GM18499 (cell line): Measurements from ENCODE around the gene CIAO3.
"Not testable (repeated sequence)": the region's sequence is repeated elsewhere in the genome, so short reads cannot be mapped to it uniquely, and the experiment has no call there.

Experiments used
- ATAC-seq: cut with Tn5 transposase; IDR thresholded peaks from one replicate; pipeline ENCODE4 v1.9.1; 2021; ENCODE audit warnings: moderate number of reproducible peaks; ENCODE audit not compliant: insufficient read depth, unreplicated experiment

CIAO3 gene

DNA sequence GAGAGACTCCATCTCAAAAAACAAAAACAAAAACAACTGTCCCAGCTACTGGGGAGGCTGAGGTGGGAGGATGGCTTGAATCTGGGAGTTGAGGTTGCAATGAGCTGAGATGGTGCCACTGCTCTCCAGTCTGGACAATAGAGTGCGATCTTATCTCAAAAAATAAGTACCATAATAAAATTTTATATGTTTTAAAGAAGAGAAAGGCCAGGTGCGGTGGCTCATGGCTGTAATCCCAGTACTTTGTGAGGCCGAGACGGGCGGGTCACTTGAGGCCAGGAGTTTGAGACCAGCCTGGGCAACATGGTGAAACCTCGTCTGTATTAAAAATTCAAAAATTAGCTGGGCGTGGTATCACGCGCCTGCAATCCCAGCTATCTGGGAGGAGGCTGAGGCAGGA, 36.0 kb upstream of the CIAO3 start:
- no peak for ATAC-seq

DNA sequence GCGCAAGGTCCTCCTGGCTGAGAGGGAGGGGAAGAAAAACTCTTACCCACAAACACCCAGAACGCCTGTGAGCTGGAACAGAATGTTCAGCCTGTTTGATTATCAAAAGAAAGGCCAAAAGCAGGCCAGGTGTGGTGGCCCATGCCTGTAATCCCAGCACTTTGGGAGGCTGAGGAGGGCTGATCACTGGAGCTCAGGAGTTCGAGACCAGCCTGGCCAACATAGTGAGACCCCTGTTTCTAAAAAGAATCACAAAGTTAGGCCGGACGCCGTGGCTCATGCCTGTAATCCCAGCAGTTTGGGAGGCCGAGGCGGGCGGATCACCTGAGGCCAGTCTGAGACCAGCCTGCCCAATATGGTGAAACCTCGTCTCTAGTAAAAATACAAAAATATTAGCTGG, 35.5 kb upstream of the CIAO3 start:
- not testable (repeated sequence) for ATAC-seq

DNA sequence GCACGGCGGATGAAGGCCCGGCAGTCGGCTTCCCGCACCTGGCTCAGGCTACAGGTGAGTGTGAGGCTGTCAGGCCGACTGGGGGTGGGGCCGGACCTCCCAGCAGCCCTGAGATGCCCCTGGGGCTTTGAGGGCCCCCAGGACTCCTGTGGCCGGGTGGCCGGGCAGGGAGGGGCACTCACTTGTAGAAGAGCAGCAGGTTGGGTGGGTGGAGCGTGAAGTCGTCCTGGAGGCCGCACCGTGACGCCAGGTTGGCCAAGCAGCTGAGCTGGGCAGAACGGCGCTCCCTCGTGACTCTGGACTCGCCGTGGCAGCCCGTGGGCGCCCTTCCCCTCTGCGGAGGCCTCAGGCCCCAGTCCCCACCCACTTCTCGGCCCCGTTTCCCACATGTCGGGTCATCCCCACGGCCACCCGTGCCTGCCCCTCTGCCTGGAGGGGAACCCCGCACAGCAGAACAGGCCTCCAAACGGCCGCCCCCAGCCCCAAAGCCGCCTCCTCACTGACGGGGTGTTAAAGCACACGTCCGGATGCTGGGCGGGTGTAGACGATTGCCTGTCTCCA, 34.5 kb upstream of the CIAO3 start:
- no peak for ATAC-seq

DNA sequence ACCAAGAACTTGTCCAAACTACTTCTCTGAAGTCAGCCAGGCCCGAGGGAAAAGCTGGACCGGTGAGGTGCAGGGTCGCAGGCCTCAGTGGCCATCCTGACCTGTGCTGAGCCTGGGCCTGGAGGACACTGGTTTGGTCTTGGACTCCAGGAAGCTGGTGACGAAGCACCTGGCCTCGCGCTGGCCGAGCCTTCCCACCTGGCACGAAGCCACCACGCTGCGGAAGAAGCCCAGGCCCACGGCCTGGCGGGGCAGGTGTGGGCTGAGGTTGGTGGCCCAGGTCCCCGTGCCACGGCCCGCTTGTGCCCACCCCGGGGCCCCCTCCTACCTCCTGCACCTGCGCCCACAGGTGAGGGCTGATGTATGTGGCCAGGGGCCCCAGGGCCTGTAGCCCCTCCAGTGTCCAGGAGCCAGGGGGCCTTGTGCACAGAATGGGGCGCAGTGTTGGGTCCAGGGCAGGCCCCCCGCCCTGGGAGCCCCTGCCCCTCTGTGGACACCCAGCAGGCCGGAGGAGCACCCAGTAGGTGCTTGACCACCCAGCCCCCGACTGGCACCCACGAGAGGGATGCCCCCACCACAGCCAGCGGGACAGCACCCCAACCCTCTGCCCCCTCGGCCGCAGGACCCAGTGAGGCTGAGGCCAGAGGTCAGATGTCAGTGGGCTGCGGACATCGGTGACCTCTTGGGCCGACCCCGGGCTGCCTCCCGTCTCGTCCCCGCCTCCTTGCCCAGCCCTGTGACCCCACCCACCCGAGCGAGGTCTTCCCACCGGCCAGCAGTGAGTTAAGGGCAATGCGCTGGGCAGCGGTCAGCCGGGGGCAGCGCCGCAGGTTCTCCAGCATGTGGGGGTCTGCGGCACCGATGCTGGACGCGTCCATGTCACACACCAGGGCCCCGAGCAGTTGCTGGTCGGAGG, 33.5 kb upstream of the CIAO3 start:
- no peak for ATAC-seq

DNA sequence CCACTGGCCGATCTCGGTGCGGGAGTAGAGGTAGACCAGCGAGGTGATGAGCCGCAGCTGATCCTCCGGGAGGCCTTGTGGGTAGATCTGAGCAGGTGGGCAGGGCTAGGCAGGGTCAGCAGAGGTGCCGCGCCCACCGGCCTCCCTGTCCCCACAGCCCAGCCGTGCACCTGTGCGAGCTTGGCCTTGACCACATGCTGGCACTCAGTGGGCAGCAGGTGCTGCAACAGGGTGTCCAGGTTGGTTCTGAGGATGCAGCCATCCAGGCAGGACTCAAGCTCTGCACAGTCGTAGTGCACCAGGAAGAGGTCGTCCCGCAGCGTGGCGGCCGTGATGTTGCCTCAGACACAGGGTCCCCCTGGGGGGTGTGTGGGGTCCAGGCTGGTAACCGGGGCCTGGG, 32.2 kb upstream of the CIAO3 start:
- ATAC-seq, result no peak

DNA sequence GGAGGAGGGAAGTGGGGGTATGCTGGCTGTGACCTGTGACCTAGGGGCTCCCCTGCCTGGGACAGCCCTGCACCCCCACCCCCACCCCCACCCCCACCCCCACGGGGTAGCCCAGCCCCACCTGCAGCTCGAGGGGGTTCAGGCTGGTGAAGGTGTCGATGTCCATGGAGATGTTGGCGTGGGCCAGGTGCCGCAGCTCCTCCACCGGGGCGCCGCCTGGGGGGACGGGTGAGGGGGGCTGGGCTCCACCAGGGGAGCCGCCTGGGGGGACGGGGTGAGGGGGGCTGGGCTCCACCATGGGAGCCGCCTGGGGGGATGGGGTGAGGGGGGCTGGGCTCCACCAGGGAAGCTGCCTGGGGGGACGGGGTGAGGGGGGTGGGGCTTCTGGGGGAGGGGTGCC, 29.6 kb upstream of the CIAO3 start:
- ATAC-seq, result no peak

DNA sequence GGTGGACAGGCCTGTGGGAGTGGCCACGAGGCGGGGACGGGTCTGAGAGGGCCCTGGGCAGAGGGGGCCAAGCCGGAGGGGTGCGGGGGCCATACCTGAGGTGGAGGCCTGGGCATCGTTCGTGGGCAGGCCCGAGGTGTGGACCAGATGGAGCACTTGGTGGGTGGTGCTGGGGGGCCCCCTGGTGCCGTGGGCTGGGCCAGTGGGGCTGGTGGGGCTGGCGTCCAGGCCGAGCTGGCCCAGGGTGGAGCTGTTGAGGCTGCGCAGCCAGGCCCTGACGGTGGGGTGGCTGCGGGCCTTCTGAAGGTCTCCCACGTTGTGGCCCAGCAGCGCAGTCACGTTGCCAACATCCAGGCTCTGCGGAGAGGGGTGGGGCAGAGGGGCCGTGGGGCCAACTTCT, 29.1 kb upstream of the CIAO3 start:
- no peak for ATAC-seq

DNA sequence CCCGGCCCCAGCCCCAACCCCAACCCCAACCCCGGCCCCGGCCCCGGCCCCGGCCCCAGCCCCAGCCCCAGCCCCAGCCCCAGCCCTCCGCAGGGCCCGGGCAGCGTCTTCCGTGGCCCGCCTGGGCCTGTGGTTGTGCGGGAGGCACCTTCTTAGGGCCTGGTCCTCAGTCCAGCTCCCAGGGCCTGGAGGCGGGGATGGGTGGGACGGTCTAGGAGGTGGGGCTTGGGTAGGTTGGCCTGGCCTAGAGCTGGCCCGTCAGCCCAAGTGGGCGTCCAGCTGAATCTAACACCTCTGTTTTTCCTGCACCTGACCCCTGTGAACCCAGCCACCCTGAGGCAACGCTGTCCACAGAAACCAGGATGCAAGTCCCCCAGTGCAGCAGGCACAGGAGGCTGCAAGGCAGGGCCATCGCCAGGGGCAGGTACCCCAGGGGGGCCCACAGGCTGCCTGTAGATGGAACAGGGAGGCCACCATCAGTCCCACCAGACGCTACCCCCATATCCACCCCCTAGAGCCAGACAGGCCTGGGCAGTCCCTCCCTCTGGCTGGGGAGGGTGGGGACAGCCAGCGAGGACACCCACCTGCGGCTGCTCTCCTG, 28.5 kb upstream of the CIAO3 start:
- no peak for ATAC-seq

DNA sequence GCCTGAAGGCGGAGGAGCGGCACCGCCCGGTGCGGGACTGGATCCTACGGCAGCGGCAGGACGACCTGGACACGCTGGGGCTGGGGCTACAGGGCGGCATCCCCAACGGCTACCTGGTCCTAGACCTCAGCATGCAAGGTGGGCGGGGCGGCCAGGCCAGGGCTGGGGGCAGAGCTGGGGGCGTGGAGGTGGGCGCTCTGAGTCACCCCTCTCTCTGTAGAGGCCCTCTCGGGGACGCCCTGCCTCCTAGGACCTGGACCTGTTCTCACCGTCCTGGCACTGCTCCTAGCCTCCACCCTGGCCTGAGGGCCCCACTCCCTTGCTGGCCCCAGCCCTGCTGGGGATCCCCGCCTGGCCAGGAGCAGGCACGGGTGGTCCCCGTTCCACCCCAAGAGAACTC, 27.6 kb upstream of the CIAO3 start:
- no peak for ATAC-seq

DNA sequence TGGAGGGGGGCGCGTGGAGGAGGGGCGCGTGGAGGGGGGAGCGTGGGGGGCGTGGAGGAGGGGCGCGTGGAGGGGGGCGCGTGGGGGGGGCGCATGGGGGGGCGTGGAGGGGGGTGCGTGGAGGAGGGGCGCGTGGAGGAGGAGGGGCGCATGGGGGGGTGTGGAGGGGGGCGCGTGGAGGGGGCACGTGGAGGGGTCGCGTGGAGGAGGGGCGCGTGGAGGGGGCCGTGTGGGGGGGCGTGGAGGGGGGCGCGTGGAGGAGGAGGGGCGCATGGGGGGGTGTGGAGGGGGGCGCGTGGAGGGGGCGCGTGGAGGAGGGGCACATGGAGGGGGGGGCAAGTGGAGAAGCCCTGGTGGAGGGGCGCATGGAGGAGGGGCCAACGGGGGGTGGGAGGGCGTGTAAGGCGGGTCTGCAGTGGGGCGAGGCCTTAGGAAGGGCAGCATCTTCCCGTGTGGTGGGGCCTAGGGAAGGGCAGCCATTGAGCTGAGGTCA, 27.0 kb upstream of the CIAO3 start:
- no peak for ATAC-seq

DNA sequence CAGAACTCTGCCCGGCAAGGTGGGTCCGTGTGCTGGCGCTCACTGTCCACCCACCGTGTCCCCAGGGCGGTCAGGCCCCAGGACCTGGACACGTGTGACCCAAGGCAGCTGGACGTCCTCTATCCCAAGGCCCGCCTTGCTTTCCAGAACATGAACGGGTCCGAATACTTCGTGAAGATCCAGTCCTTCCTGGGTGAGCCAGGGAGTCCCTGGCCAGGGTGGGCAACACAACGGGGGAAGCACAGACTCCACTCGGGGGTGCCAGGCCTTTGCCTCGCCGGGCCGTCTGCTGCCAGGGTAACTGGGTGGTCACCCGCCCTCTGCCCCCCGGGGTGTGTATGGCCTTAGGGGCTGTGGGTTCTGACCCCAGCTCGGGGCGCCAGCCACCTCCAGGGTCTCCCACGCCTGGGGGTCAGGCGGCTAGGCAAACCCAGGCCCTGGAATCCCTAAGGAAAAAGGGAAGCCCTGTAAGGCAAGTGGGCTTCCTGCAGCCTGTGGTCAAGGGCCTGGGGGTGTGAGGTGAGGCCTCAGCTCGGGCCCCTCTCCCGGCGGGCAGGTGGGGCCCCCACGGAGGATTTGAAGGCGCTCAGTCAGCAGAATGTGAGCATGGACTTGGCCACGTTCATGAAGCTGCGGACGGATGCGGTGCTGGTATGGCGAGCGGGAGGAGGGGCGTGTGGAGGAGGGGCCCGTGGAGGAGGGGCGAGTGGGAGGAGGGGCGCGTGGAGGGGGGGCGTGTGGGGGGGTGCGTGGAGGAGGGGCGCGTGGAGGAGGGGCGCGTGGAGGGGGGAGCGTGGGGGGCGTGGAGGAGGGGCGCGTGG, 26.2 kb upstream of the CIAO3 start:
- no peak for ATAC-seq

DNA sequence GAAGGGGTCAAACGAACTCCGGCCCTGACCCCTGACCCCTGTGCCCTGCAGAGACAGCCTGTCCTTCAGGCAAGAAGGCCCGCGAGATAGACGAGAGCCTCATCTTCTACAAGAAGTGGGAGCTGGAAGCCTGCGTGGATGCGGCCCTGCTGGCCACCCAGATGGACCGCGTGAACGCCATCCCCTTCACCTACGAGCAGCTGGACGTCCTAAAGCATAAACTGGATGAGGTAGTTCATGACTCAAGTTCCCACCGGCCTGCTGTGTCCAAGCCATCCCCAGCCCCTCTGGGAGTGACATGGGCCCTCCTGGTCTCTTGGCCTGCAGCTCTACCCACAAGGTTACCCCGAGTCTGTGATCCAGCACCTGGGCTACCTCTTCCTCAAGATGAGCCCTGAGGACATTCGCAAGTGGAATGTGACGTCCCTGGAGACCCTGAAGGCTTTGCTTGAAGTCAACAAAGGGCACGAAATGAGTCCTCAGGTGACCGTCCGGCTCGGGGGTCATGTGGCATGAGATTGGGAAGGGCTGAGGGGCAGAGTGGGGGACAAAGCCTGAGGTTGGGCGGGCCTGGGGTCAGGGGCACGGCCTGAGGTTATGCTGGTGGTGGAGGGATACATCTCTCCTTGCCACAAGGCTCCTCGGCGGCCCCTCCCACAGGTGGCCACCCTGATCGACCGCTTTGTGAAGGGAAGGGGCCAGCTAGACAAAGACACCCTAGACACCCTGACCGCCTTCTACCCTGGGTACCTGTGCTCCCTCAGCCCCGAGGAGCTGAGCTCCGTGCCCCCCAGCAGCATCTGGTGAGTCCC, 25.4 kb upstream of the CIAO3 start:
- ATAC-seq, result no peak

DNA sequence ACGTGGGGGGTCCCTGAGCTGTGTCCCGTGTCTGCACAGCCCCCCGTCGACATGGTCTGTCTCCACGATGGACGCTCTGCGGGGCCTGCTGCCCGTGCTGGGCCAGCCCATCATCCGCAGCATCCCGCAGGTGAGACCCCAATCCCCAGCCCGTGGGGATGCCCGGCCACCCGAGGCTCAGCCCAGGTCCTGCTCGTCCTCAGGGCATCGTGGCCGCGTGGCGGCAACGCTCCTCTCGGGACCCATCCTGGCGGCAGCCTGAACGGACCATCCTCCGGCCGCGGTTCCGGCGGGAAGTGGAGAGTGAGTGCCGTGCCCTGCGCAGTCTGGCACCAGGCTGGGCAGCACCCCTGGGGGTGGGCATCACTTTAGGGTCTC, 24.7 kb upstream of the CIAO3 start:
- no peak for ATAC-seq

DNA sequence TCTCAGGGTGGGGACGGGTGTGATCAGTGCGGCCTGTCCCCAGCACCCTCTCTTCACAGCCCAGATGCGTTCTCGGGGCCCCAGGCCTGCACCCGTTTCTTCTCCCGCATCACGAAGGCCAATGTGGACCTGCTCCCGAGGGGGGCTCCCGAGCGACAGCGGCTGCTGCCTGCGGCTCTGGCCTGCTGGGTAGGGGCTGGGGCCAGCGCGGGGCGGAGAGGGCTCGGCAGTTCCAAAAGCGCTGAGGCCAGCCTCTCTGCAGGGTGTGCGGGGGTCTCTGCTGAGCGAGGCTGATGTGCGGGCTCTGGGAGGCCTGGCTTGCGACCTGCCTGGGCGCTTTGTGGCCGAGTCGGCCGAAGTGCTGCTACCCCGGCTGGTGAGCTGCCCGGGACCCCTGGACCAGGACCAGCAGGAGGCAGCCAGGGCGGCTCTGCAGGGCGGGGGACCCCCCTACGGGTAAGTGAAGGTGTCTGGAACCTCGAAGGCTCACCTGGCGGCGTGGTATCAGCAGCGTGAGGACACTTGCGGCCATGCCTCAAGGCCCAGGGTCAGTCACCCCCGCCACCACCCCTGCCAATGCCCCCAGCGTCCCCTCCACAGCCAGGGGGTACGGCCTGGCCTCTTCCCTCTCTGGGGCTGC, 24.2 kb upstream of the CIAO3 start:
- ATAC-seq, result no peak

DNA sequence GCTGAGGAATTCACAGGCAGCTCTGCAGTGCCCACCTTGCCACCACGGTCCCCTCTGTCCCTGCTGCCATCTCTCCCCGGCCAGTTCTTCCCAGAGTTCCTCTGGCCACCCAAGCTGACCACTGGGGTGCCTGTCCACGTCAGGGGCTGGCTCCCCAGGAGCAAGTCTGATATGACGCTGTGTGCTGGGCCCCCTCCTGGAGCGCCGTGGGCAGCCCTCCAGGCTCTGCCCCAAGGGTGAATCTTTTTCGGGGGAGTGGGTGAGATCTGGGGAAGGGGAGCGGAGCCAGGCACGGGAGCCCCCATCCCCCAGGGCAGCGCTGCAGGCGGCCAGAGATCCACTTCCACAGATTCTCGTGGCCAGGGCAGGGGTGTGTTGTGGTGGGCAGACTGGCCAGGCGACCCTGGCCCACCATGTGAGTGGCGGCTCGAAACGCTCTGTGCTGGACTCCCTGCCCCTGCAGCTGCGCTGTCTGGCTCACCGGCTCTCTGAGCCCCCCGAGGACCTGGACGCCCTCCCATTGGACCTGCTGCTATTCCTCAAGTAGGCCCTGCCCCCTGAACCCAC, 23.5 kb upstream of the CIAO3 start:
- ATAC-seq, result no peak

DNA sequence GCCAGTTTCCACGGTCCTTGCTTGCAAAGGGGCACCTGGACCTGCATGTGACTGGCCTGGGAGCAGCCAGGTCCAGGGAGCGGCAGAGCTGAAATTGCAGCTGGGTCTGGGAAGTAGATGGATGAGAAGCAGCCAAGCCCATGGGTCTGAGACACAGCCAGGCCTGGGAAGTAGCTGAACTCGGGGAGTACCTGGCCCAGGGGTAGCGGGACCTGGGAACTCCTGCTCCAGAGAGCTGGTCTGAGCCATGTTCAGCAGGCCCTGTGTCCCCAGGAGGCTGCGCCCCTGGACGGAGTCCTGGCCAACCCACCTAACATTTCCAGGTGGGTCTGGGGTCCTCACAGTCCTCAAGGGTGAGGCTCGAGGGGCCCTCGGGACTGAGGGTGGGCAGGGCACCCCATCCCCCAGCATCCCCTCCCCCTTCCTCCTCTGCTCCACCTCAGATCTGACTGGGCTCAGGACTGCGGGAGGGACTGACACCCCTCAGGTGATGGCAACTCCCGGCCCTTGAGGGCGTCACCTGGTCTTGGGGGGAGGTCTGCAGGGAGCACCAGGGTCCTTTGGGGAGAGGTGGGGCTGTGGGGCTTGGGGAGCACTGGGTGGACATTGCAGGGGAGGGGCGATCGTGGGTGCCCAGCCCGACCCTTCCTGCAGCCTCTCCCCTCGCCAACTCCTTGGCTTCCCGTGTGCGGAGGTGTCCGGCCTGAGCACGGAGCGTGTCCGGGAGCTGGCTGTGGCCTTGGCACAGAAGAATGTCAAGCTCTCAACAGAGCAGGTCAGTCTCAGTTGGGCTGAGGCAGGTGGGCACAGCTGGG, 22.8 kb upstream of the CIAO3 start:
- no peak for ATAC-seq

DNA sequence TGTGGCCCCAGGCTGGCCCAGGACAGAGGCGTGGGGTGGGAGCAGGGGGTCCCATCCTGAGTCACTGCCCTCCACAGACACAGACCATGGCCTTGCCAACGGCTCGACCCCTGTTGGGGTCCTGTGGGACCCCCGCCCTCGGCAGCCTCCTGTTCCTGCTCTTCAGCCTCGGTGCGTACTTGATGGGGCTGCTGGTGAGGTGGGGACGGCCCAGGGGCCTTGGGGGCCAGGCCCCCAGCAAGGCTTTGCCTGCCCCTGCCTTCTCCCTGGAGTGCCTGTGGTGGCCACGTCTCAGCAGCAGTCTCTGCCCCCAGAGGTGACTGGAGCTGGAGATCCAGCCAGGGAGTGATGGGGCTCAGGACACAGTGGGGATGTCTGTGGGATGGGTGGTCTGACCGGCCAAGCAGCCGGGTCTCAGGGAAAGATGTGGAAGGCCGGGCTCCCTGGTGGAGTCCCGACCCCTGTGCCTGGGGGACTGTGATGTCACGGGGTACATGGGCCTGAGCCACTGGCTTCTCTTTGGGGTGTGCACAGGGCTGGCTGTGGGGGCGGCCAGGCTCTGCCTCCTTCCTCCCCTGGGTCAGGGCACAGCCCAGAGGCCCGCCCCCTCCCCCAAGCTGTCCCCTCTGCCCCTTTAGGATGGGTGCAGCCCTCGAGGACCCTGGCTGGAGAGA, 21.9 kb upstream of the CIAO3 start:
- no peak for ATAC-seq
